WERI-Rb-1 (cell line): ENCODE results near the gene NRXN3.
"Not testable (repeated sequence)": the region's sequence is repeated elsewhere in the genome, so short reads cannot be mapped to it uniquely, and the experiment has no call there.

Source experiments
- DNase-seq: peaks from one replicate; pipeline ENCODE4 v3.0.0-alpha.2; 2020
- H3K27ac ChIP-seq: fragments of 250-450 bp; sonication (Bioruptor Pico); 2 replicates; pipeline ENCODE4 v1.5.1; 2020; ENCODE audit warnings: mild to moderate bottlenecking, moderate library complexity
- H3K27me3 ChIP-seq: fragments of 250-450 bp; sonication (Bioruptor Pico); 2 replicates; pipeline ENCODE4 v1.5.1; 2021; ENCODE audit warnings: mild to moderate bottlenecking, low read depth, moderate library complexity; ENCODE audit not compliant: insufficient read depth, severe bottlenecking
- H3K36me3 ChIP-seq: fragments of 250-450 bp; sonication (Bioruptor Pico); 2 replicates; pipeline ENCODE4 v1.5.1; 2020; ENCODE audit warnings: mild to moderate bottlenecking, moderate library complexity
- H3K4me3 ChIP-seq: 2 replicates; pipeline ENCODE4 v1.5.1; 2011; ENCODE audit warnings: low read depth, mild to moderate bottlenecking, control low read depth, low read length
- H3K9me3 ChIP-seq: fragments of 250-450 bp; sonication (Bioruptor Pico); 2 replicates; pipeline ENCODE4 v1.5.1; 2021; ENCODE audit warnings: mild to moderate bottlenecking, moderate library complexity; ENCODE audit not compliant: severe bottlenecking
- CTCF ChIP-seq: IDR thresholded peaks from 2 replicates; pipeline ENCODE4 v1.5.1; 2011; ENCODE audit warnings: low read depth, mild to moderate bottlenecking, control low read depth, inconsistent platforms, low read length

NRXN3 gene

GRCh38 chr14:78567343-78567742, 397.2 kb downstream of the NRXN3 start:
- TF ChIP-seq CTCF: no peak
- DNase-seq: no peak
- Histone ChIP-seq H3K36me3 (no peaks in the 10 kb centered on the region), H3K27ac (no peak overlapping the region), H3K4me3 (no peak overlapping the region), H3K27me3 (no peaks in the 10 kb centered on the region), H3K9me3 (no peaks in the 10 kb centered on the region)

GRCh38 chr14:78573736-78574135, 403.6 kb downstream of the NRXN3 start:
- not testable (repeated sequence) for H3K36me3 ChIP-seq, H3K4me3 ChIP-seq, H3K27ac ChIP-seq, DNase-seq, H3K27me3 ChIP-seq
- peaks cover 16% of the 10 kb centered on the region for H3K9me3 ChIP-seq

GRCh38 chr14:78576437-78577166, 406.4 kb downstream of the NRXN3 start:
- TF ChIP-seq CTCF: no peak
- Histone ChIP-seq H3K36me3 (no peaks in the 10 kb centered on the region), H3K4me3 (no peak overlapping the region), H3K27me3 (no peaks in the 10 kb centered on the region), H3K9me3 (peaks cover 16% of the 10 kb centered on the region), H3K27ac (no peak overlapping the region)
- DNase-seq: no peak

GRCh38 chr14:78581229-78581628, 411.1 kb downstream of the NRXN3 start:
- TF ChIP-seq CTCF: no peak
- no peak for DNase-seq
- no peak overlapping the region for H3K27ac ChIP-seq
- H3K9me3 ChIP-seq: no peaks in the 10 kb centered on the region
- H3K36me3 ChIP-seq: no peaks in the 10 kb centered on the region
- no peak overlapping the region for H3K4me3 ChIP-seq
- H3K27me3 ChIP-seq: no peaks in the 10 kb centered on the region

GRCh38 chr14:78586681-78587080, 416.5 kb downstream of the NRXN3 start:
- no peaks in the 10 kb centered on the region for H3K27me3 ChIP-seq
- no peaks in the 10 kb centered on the region for H3K9me3 ChIP-seq
- H3K4me3 ChIP-seq: no peak overlapping the region
- no peak overlapping the region for H3K27ac ChIP-seq
- H3K36me3 ChIP-seq: no peaks in the 10 kb centered on the region
- no peak for TF ChIP-seq CTCF
- DNase-seq: no peak

GRCh38 chr14:78588906-78589305, 418.7 kb downstream of the NRXN3 start:
- Histone ChIP-seq H3K36me3 (no peaks in the 10 kb centered on the region), H3K9me3 (no peaks in the 10 kb centered on the region), H3K27me3 (no peaks in the 10 kb centered on the region), H3K4me3 (no peak overlapping the region), H3K27ac (no peak overlapping the region)
- TF ChIP-seq CTCF: no peak
- DNase-seq: no peak
